GM12878 (cell line): ENCODE measurements around the gene ADCY7. TPM values are rescaled to one million over a fixed set of nuclear protein-coding genes. Genes with fewer than 3 reads are reported as not detected.

Experiments
- ATAC-seq: fragments of 200-7000 bp; cut with Tn5 transposase; 3 replicates; pipeline ENCODE4 v1.9.1; 2020; ENCODE audit warnings: mild to moderate bottlenecking, moderate library complexity
- BruUV-seq: library from RNA; stranded (reverse); fragments of 400-500 nt; replicated peaks from 2 replicates; lab custom pipeline; 2021; lab: Mats Ljungman, UMichigan
- CTCF ChIA-PET: fragments of 300-600 bp; sonication (Branson Sonifier 250); formaldehyde crosslinking; extraction: SDS; loops from one replicate; lab custom pipeline; 2021; ENCODE audit warnings: inconsistent platforms; lab: Yijun Ruan, JAX
- POLR2A ChIA-PET: fragments of 350-600 bp; formaldehyde crosslinking; extraction: SDS; loops from one replicate; lab custom pipeline; 2021; ENCODE audit warnings: inconsistent platforms; lab: Charles Lee
- RAD21 ChIA-PET: fragments of 300-600 bp; sonication (Branson Sonifier 250); formaldehyde crosslinking; loops from one replicate; lab custom pipeline; 2023; ENCODE audit warnings: antibody characterized with exemption; ENCODE audit not compliant: unreplicated experiment; lab: Charles Lee
- SMC1A ChIA-PET: fragments of 300-600 bp; sonication (Branson Sonifier 250); formaldehyde crosslinking; loops from one replicate; lab custom pipeline; 2023; ENCODE audit not compliant: unreplicated experiment, uncharacterized antibody; lab: Charles Lee
- DNase-seq: peaks from one replicate; pipeline ENCODE4 v3.0.0-alpha.2; 2011; ENCODE audit warnings: low read depth, low spot score
- FAIRE-seq: peaks from 3 replicates; lab custom pipeline; 2011; peaks lifted over from hg19 to GRCh38; lab: Jason Lieb, UNC
- H2AFZ ChIP-seq: 2 replicates; pipeline ENCODE4 v1.6.0; 2011; ENCODE audit warnings: low read depth, low read length, control low read depth; ENCODE audit not compliant: control insufficient read depth
- H3K27ac ChIP-seq: 2 replicates; pipeline ENCODE4 v1.5.1; 2011; ENCODE audit warnings: control low read depth; ENCODE audit not compliant: control insufficient read depth, insufficient read depth
- H3K27me3 ChIP-seq, 2 experiments: replicated peaks in 1 of 2; 2 replicates each; pipeline versions ENCODE4 v1.6.0 to v1.6.1; 2011; ENCODE audit warnings: low read length in 1 of 2; ENCODE audit not compliant: control insufficient read depth in 2 of 2, insufficient read depth in 2 of 2
- H3K36me3 ChIP-seq, 2 experiments: 2 replicates each; pipeline ENCODE4 v1.5.1; 2011; ENCODE audit warnings: low read length in 1 of 2; ENCODE audit not compliant: control insufficient read depth in 2 of 2, insufficient read depth in 2 of 2
- H3K4me1 ChIP-seq: 2 replicates; pipeline ENCODE4 v1.6.1; 2011; ENCODE audit warnings: mild to moderate bottlenecking, low read length, moderate library complexity, mixed read lengths; ENCODE audit not compliant: control insufficient read depth, insufficient read depth
- H3K4me2 ChIP-seq: 2 replicates; pipeline ENCODE4 v1.6.0; 2011; ENCODE audit warnings: control low read depth; ENCODE audit not compliant: control insufficient read depth, insufficient read depth
- H3K4me3 ChIP-seq: fragments of 200-600 bp; sonication (generic); 2 replicates; pipeline ENCODE4 v1.5.1; 2016
- H3K79me2 ChIP-seq: 2 replicates; pipeline ENCODE4 v1.6.0; 2011; ENCODE audit warnings: low read length; ENCODE audit not compliant: control insufficient read depth, insufficient read depth
- H3K9ac ChIP-seq: 2 replicates; pipeline ENCODE4 v1.8.0; 2011; ENCODE audit warnings: low read length, control low read depth, mixed read lengths; ENCODE audit not compliant: control insufficient read depth, insufficient read depth
- H3K9me3 ChIP-seq: replicated peaks from 3 replicates; pipeline ENCODE4 v1.5.1; 2011; ENCODE audit warnings: mild to moderate bottlenecking, low read length; ENCODE audit not compliant: control insufficient read depth, insufficient read depth
- H4K20me1 ChIP-seq: 2 replicates; pipeline ENCODE4 v1.6.0; 2011; ENCODE audit not compliant: control insufficient read depth, insufficient read depth
- ATF2 ChIP-seq: IDR thresholded peaks from 2 replicates; pipeline ENCODE4 v1.6.1; 2012; ENCODE audit warnings: low read length, inconsistent platforms
- BCL3 ChIP-seq: IDR thresholded peaks from 2 replicates; pipeline ENCODE4 v1.6.1; 2011; ENCODE audit warnings: borderline replicate concordance, low read depth, mild to moderate bottlenecking, moderate library complexity, low read length; ENCODE audit not compliant: insufficient read depth, poor library complexity, severe bottlenecking
- CEBPB ChIP-seq, 2 experiments: fragments of 150-350 bp in 1 of 2; IDR thresholded peaks; 2 replicates each; pipeline ENCODE4 v1.6.1; 2012 to 2014; ENCODE audit warnings: low read depth in 2 of 2, low read length in 2 of 2, borderline replicate concordance in 1 of 2, inconsistent platforms in 1 of 2
- CHD1 ChIP-seq: IDR thresholded peaks from 2 replicates; pipeline ENCODE4 v1.6.1; 2012; ENCODE audit warnings: low read depth, low read length, improper control_type of control experiment
- CHD2 ChIP-seq: IDR thresholded peaks from 2 replicates; pipeline ENCODE4 v1.6.1; 2011; ENCODE audit warnings: low read depth, low read length, improper control_type of control experiment, borderline replicate concordance
- FOXM1 ChIP-seq: IDR thresholded peaks from 2 replicates; pipeline ENCODE4 v1.6.1; 2012; ENCODE audit warnings: low read depth, mild to moderate bottlenecking, inconsistent platforms, low read length, moderate library complexity
- HDAC6 ChIP-seq: fragments of 200-600 bp; sonication (generic); IDR thresholded peaks from one replicate; pipeline ENCODE4 v1.8.0; 2017; ENCODE audit warnings: antibody characterized with exemption; ENCODE audit not compliant: unreplicated experiment
- HSF1 ChIP-seq: fragments of 150-350 bp; IDR thresholded peaks from 2 replicates; pipeline ENCODE4 v1.6.1; 2014; ENCODE audit warnings: mild to moderate bottlenecking, low read depth, low read length
- KAT2A ChIP-seq: conservative IDR thresholded peaks from 2 replicates; pipeline ENCODE4 v1.6.1; 2011; ENCODE audit warnings: low read depth, low read length; ENCODE audit not compliant: control insufficient read depth
- LARP7 ChIP-seq: fragments of 450-650 bp; IDR thresholded peaks from 2 replicates; pipeline ENCODE4 v1.6.1; 2017; ENCODE audit warnings: mild to moderate bottlenecking
- MYC ChIP-seq: IDR thresholded peaks from 2 replicates; pipeline ENCODE4 v1.6.1; 2011; ENCODE audit warnings: mild to moderate bottlenecking, low read length, moderate library complexity, inconsistent platforms; ENCODE audit not compliant: insufficient read depth, insufficient replicate concordance, insufficient read length, severe bottlenecking
- PBX3 ChIP-seq: IDR thresholded peaks from 2 replicates; pipeline ENCODE4 v1.6.1; 2011; ENCODE audit warnings: mild to moderate bottlenecking, low read depth, low read length, moderate library complexity; ENCODE audit not compliant: insufficient replicate concordance
- RAD21 ChIP-seq: IDR thresholded peaks from 2 replicates; pipeline ENCODE4 v1.6.1; 2011; ENCODE audit warnings: mild to moderate bottlenecking, low read depth, low read length, moderate library complexity; ENCODE audit not compliant: insufficient read depth
- RCOR1 ChIP-seq: conservative IDR thresholded peaks from 2 replicates; pipeline ENCODE4 v1.6.1; 2012; ENCODE audit warnings: low read depth, low read length, improper control_type of control experiment
- SIN3A ChIP-seq: IDR thresholded peaks from 2 replicates; pipeline ENCODE4 v1.6.1; 2012; ENCODE audit warnings: low read depth, low read length, improper control_type of control experiment
- STAT1 ChIP-seq: fragments of 450-650 bp; conservative IDR thresholded peaks from 2 replicates; pipeline ENCODE4 v1.6.1; 2014; ENCODE audit warnings: antibody characterized with exemption, mild to moderate bottlenecking
- TARDBP ChIP-seq: IDR thresholded peaks from 2 replicates; pipeline ENCODE4 v1.6.1; 2016; ENCODE audit warnings: borderline replicate concordance
- ZBTB33 ChIP-seq: fragments of 450-650 bp; IDR thresholded peaks from 2 replicates; pipeline ENCODE4 v1.6.1; 2017; ENCODE audit warnings: mild to moderate bottlenecking
- WGBS: methylation state at CpG from one replicate; pipeline ENCODE4 v1.1.6; 2016; ENCODE audit warnings: low lambda C conversion rate; ENCODE audit not compliant: insufficient replicate concordance, insufficient coverage; ENCODE audit errors: missing lambda C conversion rate; 5-methylcytosine and 5-hydroxymethylcytosine counted together
- in situ Hi-C: fragments of 300-500 bp; cut with MboI; formaldehyde crosslinking; loops from 9 replicates; pipeline ENCODE4 v1.14.3; 2018; ENCODE audit warnings: mixed read lengths
- intact Hi-C: fragments of 100-400 bp; cut with micrococcal nuclease; formaldehyde crosslinking; loops from one replicate; pipeline ENCODE4 v1.14.2; 2022; ENCODE audit not compliant: unreplicated experiment
- polyA plus RNA-seq, 11 experiments: library from polyadenylated mRNA; depleted of rRNA in 4 of 11; unstranded in 6 of 11; stranded (reverse) in 5 of 11; fragments of >200 nt; fragmentation: Nextera tagmentation in 4 of 11; fragmentation: Illumina TruSeq in 1 of 11; extraction: Ambion mirVana in 4 of 11; extraction: Trizol in 1 of 11; gene quantifications; 1 replicate in 1 of 11; 2 replicates in 10 of 11; pipeline versions ENCODE4 v1.2.1 to v1.2.3, GENCODE V29; 2011 to 2016; ENCODE audit warnings: inconsistent platforms in 2 of 11, missing spikeins in 2 of 11, low read depth in 1 of 11
- total RNA-seq, 4 experiments: library from RNA; depleted of rRNA in 3 of 4; stranded (reverse); fragments of >200 nt in 3 of 4; fragmentation: Illumina TruSeq in 1 of 4; extraction: Trizol in 1 of 4; gene quantifications; 2 replicates each; pipeline versions ENCODE4 v1.2.1 to v1.2.3, GENCODE V29; 2013 to 2021

Gene ADCY7
- total and polyA plus RNA-seq, 10 of the 15 experiments (the other 5 are each of a cell fraction or from before 2014, with no cell fraction given): 1.2 to 87.9 (median 24.4) TPM

GRCh38 chr16:50227120-50227519 is 39.2 kb upstream of the ADCY7 start:
- no peak for ATAC-seq
- Histone ChIP-seq H3K9me3 (no peaks in the 10 kb centered on the region), H3K4me2 (no peak overlapping the region), H2AFZ (no peak overlapping the region), H3K27ac (no peak overlapping the region), H3K9ac (no peak overlapping the region), H3K36me3 (peaks cover 5 to 18% of the 10 kb centered on the region in 2 experiments), H3K4me3 (no peak overlapping the region), H3K4me1 (no peaks in the 10 kb centered on the region), H3K27me3 (no peaks in the 10 kb centered on the region), H3K79me2 (no peaks in the 10 kb centered on the region), H4K20me1 (no peaks in the 10 kb centered on the region)
- ChIA-PET POLR2A (no interaction called here), SMC1A (no interaction called here), CTCF (interaction anchor here (0.6 kb wide), 1 partner anchor 103 kb away, joined by 3 read pairs; no protein-coding TSS in a partner anchor), RAD21 (no interaction called here)
- in situ Hi-C loops (no loop called here), intact Hi-C loops (no loop called here)
- WGBS: 87% methylated on average over 3 of the region's 3 CpGs
- FAIRE-seq: no peak
- TF ChIP-seq MYC (no peak), FOXM1 (no peak), CHD1 (no peak), LARP7 (no peak), SIN3A (no peak), KAT2A (no peak), HSF1 (no peak), ZBTB33 (no peak), CHD2 (no peak), RCOR1 (no peak), STAT1 (no peak), BCL3 (no peak), HDAC6 (no peak), CEBPB (IDR thresholded peaks at IDR 0.05; ENCODE audit: borderline replicate concordance in 1 of 2, low read depth in 2 of 2, low read length in 2 of 2) (no peak), RAD21 (no peak), TARDBP (no peak), PBX3 (no peak), ATF2 (no peak)
- BruUV-seq: no TSS peak
- DNase-seq: no peak
